ENCODE data around the gene CDYL2.

GRCh38 chr16:80619824-80620223, 184.6 kb downstream of the CDYL2 start:
- TF ChIP-seq, protein P1, sequence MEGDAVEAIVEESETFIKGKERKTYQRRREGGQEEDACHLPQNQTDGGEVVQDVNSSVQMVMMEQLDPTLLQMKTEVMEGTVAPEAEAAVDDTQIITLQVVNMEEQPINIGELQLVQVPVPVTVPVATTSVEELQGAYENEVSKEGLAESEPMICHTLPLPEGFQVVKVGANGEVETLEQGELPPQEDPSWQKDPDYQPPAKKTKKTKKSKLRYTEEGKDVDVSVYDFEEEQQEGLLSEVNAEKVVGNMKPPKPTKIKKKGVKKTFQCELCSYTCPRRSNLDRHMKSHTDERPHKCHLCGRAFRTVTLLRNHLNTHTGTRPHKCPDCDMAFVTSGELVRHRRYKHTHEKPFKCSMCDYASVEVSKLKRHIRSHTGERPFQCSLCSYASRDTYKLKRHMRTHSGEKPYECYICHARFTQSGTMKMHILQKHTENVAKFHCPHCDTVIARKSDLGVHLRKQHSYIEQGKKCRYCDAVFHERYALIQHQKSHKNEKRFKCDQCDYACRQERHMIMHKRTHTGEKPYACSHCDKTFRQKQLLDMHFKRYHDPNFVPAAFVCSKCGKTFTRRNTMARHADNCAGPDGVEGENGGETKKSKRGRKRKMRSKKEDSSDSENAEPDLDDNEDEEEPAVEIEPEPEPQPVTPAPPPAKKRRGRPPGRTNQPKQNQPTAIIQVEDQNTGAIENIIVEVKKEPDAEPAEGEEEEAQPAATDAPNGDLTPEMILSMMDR (IDR thresholded peaks at IDR 0.05) = no peak
- TF ChIP-seq POLR2A (IDR thresholded peaks at IDR 0.05) = no peak
- TF ChIP-seq EP300 (IDR thresholded peaks at IDR 0.05) = no peak

Data from stomach (tissue), 4 donors.